Progenitor cell of endocrine pancreas (in vitro differentiated cells): Measurements from ENCODE around the gene AP4M1. TPM values are rescaled to one million over a fixed set of nuclear protein-coding genes. Genes with fewer than 3 reads are reported as not detected.
A peak's percentile ranks its signal among the peaks of the same experiment; 100 is the strongest.

Experiments used
- DNase-seq: peaks from one replicate; pipeline ENCODE4 v3.0.0; 2021; ENCODE audit warnings: low spot score; ENCODE audit not compliant: unreplicated experiment
- H3K27ac Mint-ChIP-seq: 2 replicates; pipeline ENCODE4 v1.8.0; 2021; ENCODE audit warnings: mild to moderate bottlenecking, moderate library complexity, mixed read lengths
- H3K27me3 Mint-ChIP-seq: 2 replicates; pipeline ENCODE4 v1.8.0; 2021; ENCODE audit warnings: mixed read lengths
- H3K36me3 Mint-ChIP-seq: 2 replicates; pipeline ENCODE4 v1.8.0; 2022; ENCODE audit warnings: mixed read lengths; ENCODE audit not compliant: insufficient read depth
- H3K4me1 Mint-ChIP-seq: 2 replicates; pipeline ENCODE4 v1.8.0; 2021; ENCODE audit warnings: low read depth, mixed read lengths
- H3K4me3 Mint-ChIP-seq: 2 replicates; pipeline ENCODE4 v1.8.0; 2021; ENCODE audit warnings: low read depth, mild to moderate bottlenecking, moderate library complexity, mixed read lengths
- H3K9me3 Mint-ChIP-seq: 2 replicates; pipeline ENCODE4 v1.8.0; 2021; ENCODE audit warnings: low read depth, mixed read lengths
- total RNA-seq: library from RNA; stranded (reverse); gene quantifications from 2 replicates; pipeline ENCODE4 v1.2.1, GENCODE V29; 2021
- TF ChIP-seq, protein P1 (sequence below): fragments of 200-600 bp; sonication (generic); IDR thresholded peaks from one replicate; pipeline ENCODE4 v1.5.0; 2021; ENCODE audit warnings: antibody characterized with exemption, mild to moderate bottlenecking; ENCODE audit not compliant: unreplicated experiment

The AP4M1 gene
- total RNA-seq, 1 donor from 2014 or later, result 36.0 TPM

DNA sequence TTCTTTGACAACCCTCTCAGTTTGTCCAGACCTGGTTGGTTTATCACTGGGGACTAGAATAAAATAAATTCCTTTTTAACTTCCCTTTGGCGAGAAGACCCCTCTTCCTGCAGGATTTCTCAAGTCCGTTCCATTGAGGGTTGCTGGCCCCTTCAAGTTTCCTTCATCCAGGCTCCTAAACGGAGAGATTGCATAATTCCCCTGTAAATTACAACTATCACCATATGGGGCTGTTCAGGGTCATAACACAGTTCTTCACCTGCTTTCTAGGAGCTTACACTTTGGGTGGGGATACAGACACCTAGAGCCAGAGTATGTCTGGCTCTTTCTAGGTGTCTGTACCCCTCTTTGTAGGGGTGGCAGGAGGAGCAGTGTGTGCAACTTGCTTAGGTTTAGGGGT lies 15.9 kb upstream of the AP4M1 start:
- DNase-seq, result no peak
- Mint-ChIP-seq H3K27me3 (no peaks in the 10 kb centered on the region), H3K36me3 (peaks cover 8% of the 10 kb centered on the region), H3K9me3 (no peaks in the 10 kb centered on the region), H3K4me1 (peaks cover 16% of the 10 kb centered on the region), H3K4me3 (no peak overlapping the region), H3K27ac (no peak overlapping the region)
- TF ChIP-seq, protein P1, sequence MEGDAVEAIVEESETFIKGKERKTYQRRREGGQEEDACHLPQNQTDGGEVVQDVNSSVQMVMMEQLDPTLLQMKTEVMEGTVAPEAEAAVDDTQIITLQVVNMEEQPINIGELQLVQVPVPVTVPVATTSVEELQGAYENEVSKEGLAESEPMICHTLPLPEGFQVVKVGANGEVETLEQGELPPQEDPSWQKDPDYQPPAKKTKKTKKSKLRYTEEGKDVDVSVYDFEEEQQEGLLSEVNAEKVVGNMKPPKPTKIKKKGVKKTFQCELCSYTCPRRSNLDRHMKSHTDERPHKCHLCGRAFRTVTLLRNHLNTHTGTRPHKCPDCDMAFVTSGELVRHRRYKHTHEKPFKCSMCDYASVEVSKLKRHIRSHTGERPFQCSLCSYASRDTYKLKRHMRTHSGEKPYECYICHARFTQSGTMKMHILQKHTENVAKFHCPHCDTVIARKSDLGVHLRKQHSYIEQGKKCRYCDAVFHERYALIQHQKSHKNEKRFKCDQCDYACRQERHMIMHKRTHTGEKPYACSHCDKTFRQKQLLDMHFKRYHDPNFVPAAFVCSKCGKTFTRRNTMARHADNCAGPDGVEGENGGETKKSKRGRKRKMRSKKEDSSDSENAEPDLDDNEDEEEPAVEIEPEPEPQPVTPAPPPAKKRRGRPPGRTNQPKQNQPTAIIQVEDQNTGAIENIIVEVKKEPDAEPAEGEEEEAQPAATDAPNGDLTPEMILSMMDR, result no peak

DNA sequence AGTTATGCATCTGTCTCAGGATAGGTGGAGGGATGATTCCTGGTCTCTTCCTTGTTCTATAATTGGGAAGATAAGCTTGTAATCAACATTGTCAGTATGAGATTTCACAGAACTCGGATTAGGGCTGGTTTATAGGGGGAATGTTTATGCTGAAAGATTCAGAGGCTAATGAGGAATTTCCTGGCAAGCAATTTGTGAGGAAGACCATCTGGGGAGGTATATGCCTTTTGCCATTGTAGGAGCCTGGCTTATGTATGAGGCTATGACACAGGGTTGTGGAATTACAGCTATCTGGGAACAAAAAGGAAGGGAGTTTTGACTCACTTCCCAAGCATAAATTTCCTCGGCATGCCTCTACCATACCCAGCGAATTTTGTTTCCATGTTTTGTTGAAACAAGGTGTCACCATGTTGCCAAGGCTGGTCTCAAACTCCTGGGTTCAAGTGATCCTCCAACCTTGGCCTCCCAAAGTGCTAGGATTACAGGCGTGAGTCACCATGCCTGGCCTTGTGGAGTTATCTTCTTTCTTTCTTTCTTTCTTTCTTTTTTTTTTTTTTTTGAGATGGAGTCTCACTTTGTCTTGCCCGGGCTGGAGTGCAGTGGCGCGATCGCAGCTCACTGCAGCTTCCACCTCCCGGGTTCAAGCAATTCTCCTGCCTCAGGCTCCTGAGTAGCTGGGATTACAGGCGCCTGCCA lies 14.2 kb upstream of the AP4M1 start:
- peaks cover 13% of the 10 kb centered on the region for H3K4me1 Mint-ChIP-seq
- H3K27ac Mint-ChIP-seq, result peak overlapping the region; percentile 67
- DNase-seq, result no peak
- no peaks in the 10 kb centered on the region for H3K9me3 Mint-ChIP-seq
- H3K27me3 Mint-ChIP-seq, result no peaks in the 10 kb centered on the region
- peaks cover 9% of the 10 kb centered on the region for H3K36me3 Mint-ChIP-seq
- peak overlapping the region; percentile 50 for H3K4me3 Mint-ChIP-seq
- TF ChIP-seq, protein P1, result no peak

DNA sequence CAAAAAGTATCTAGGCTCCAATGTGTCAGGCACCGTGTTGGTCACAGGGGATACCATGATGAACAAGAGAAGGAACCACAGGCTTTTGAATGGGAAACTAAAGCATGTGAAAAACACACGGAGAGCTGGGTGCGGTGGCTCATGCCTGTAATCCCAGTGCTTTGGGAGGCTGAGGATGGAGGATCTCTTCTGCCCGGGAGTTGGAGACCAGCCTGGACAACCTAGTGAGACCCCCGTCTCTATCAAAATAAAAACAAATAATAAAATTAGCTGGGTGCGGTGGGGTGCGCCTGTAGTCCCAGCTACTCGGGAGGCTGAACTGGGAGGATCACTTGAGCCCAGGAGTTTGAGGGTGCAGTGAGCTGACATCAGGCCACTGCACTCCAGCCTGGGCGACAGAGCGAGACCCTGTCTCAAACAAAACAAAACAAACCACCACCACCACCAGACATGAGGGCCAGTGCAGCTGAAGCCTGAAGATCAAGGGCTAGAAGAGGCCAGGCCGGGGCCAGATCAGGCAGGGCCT lies 13.3 kb upstream of the AP4M1 start:
- H3K4me1 Mint-ChIP-seq, result peaks cover 9% of the 10 kb centered on the region
- peak overlapping the region; percentile 97 for H3K27ac Mint-ChIP-seq
- no peak for DNase-seq
- no peaks in the 10 kb centered on the region for H3K9me3 Mint-ChIP-seq
- peaks cover 15% of the 10 kb centered on the region for H3K36me3 Mint-ChIP-seq
- no peaks in the 10 kb centered on the region for H3K27me3 Mint-ChIP-seq
- H3K4me3 Mint-ChIP-seq, result peak overlapping the region; percentile 93
- TF ChIP-seq, protein P1, result no peak

DNA sequence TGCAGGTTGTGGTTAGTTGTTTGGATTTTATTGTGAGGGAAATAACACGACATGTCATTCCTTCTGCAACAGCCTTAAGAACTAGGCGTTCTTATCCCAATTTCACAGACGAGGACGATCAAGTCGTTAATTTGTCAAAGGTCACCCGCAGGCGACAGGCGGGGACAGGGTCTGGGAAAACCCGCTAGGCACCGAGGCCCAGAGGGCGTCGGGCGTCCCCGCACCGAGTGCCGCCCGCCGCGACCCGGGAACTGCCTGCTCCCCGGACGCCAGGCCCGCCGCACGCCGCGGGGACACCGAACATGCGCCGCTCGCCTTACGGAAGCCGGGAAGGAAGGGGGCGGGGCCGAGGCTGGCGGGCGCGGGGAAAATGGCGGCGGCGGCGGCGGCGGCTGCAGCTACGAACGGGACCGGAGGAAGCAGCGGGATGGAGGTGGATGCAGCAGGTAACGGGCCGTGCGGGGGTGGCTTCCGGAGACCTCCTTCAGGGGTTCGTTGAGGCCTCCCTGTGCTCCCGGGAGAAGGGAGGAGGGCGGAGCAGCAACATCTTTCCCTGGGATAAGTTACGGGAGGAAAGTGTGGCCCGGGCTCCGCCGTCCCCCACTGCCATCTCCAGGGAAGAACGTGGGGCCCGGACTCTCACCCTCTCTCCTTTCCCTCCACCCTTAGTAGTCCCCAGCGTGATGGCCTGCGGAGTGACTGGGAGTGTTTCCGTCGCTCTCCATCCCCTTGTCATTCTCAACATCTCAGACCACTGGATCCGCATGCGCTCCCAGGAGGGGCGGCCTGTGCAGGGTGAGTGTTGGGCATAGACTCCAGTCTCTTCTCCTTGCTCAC lies 12.6 kb upstream of the AP4M1 start, which contains the start of gene COPS6:
TSS of gene COPS6 (plus strand) at position 349 of the 837 bp plus-strand sequence. CDS start at position 371, 22 bp downstream.
- H3K9me3 Mint-ChIP-seq, result no peaks in the 10 kb centered on the region
- peak within 1 kb of the TSS; percentile 97 for H3K27ac Mint-ChIP-seq
- peak within 1 kb of the TSS; percentile 93 for H3K4me3 Mint-ChIP-seq
- H3K36me3 Mint-ChIP-seq, result peaks cover 20% of the 10 kb centered on the region
- DNase-seq, result peak; percentile 69
- H3K4me1 Mint-ChIP-seq, result peaks cover 9% of the 10 kb centered on the region
- TF ChIP-seq, protein P1, result no peak
- no peaks in the 10 kb centered on the region for H3K27me3 Mint-ChIP-seq

DNA sequence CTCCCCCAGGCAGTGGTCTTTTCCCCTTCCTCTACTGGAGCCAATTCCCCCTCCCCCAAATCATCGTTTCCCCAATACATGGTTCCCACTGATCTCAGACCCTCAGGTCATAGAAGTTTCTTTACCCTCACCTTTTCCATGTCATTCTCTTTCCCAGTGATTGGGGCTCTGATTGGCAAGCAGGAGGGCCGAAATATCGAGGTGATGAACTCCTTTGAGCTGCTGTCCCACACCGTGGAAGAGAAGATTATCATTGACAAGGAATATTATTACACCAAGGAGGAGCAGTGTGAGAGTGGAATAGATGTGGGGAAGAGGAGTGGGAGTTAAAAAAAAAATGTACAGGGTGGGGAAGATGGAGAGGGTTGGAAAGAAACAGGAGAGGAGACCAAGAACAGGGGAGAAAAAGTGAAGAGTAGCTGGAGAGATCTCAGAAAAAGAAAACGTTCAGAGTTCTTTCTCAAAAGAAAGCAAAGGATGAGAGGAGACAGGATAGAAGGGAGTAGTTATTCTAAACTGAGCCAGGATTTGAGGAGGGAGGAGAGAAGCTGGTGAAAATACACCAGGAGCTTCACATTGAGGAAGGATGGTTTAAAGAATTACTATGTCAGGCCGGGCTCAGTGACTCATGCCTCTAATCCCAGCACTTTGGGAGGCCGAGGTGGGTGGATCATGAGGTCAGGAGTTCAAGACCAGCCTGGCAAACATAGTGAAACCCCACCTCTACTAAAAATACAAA lies 11.8 kb upstream of the AP4M1 start:
- H3K4me1 Mint-ChIP-seq, result peaks cover 9% of the 10 kb centered on the region
- H3K36me3 Mint-ChIP-seq, result peaks cover 21% of the 10 kb centered on the region
- TF ChIP-seq, protein P1, result no peak
- peak overlapping the region; percentile 91 for H3K27ac Mint-ChIP-seq
- no peaks in the 10 kb centered on the region for H3K9me3 Mint-ChIP-seq
- no peak for DNase-seq
- H3K27me3 Mint-ChIP-seq, result no peaks in the 10 kb centered on the region
- peak overlapping the region; percentile 93 for H3K4me3 Mint-ChIP-seq
